ENCODE results near the gene PTPRQ.

- TF ChIP-seq CTCF (IDR thresholded peaks at IDR 0.05 in 8 of 11, conservative IDR thresholded peaks at IDR 0.05 in 3 of 11) (no peak), POLR2A (IDR thresholded peaks at IDR 0.05) (no peak), POLR2AphosphoS5 (IDR thresholded peaks at IDR 0.05) (no peak)
Observed at GRCh38 chr12:80593766-80594165, 149.7 kb downstream of the PTPRQ start.

All from spleen (tissue), 7 donors.